Measurements from ENCODE around the gene LRG1.

Gene LRG1

DNA sequence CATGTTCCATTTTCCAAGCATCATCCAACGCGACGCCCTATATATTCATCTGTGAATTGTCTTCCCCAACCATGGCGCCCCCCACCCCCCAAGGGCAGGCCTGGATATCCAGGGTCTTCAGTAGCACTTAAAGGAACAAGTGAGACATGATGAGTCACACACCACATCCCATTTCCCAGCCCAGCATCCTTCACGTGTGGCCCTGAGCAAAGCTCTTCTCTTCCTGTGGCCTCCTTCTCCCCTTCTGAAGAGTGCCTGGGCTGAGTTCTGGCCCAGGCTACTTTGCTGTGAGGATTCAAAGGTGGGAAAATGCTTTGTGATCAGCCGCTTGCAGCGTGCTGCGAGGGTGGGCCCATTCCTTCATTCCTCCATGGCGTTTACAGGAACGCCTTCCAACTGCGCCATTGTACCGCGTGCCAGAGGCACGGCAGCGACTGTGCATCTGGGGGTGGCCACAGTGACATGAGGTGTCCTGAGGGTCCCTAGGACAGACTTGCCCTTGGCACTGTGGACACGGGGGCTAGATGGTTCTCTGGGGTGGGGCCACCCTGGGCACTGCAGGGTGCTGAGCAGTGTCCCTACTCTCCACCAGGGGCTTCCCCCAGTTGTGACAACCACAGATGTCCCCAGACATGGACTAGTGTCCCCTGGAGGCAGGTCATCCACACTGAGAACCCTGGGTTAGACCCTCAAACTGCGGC is 33.2 kb downstream of the LRG1 start:
- FAIRE-seq: no peak

DNA sequence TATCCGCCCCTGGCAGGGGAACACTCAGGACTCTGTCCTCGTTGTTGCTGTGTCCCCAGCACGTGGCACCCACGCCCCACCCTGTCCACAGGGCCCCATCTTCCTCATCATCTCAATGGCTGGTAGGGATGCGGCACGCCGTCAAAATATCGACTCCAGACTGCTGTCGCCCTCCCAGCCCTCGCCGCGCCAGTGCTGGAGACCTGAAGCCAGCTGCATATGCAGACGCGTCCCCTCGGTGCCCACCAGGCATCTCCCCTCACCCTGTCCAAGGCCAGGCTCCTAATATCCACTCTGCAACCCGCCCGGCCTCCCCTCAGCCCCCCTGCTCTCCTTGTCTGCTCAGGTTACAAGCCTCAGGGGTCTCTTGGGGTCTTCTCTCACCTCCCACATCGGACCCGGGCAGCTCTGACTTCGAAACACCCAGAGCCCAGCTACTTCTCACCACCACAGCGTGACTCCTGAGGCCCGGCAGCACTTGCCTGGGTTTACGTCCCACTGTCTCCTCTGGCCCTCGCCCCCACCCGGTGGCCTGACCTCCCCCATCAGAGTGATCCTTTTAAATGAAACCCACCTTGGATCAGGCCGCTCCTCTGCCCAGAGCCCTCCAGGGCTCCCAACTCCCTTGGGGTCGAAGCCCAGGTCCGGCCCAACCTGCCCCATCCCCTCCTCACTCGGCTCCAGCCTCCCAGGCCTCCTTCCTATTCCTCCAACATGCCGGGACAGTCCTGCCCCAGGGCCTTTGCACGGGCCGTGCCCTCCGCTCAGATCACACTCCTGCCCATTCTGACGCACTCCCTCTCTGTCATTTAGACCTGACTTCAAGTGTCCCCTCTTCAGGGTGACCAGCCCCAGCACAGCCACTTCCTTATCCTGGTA is 34.0 kb downstream of the LRG1 start:
- no peak for FAIRE-seq

DNA sequence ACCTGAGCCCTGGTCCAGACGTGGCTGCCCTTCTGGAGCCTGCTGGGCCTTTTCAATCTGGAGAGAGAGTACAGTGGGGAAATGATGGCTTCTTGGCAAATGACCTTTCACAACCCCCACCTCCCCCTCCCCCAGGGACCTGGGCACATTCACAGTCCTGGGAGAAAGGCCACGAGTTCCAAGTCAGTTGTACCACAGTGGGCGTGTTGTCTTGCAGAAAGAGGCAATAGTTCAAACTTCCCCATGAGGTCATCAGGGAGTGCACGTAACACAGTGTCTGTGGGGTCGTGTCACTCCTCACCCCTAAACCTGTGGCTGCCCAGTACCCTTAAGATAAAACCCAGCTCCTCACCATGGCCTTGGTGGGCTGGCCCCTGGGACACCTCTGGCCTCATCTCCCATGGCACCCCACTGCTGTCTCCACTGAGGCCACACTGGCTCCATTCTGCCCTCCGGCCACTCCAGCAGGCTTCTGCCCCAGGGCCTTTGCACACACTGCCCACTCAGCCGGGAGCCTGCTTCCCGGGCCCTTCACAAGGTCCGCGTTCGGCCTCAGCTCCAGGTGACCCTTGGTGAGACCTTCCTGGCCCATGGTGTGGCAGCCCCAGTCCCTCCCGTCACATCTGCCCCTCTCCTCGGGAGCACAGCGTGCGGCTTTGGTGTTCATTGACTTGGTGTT is 34.8 kb downstream of the LRG1 start:
- FAIRE-seq: no peak

DNA sequence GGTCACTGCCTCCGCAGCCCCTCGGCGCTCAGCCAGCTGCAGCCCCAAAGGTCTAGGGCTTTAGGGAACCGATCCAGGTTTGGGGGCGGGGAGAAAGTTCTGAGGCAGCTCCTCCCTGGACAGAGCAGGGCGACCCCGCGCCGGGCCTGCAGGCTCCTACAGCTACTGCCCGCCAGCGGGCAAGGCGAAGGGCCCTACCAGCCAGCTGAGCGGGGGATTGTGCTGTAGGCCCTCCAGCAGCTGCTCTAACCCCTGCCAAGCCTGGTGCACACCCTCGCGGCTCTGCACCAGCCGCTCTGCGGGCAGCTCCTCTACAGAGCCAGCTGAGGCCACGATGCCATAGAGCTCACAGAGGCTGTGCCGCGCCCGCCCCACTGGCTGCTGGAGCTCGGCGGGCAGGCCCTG is 35.5 kb downstream of the LRG1 start:
- no peak for FAIRE-seq

DNA sequence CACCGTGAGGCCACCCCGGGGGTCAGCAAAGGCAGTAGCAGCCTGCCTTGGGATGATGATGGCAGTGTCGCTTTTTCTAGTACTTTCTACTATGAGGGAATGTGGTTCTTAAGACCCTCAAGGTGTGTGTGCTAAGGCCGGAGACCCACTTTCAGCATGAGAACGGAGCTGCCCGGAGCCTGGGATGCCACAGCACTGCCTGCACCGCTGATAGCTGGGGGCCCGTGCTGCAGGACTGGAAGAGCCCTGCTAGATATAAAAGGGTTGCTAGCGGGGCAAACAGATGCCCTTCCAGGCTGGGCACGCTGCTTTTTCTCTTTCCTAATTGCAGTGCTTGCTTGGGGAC is 36.0 kb downstream of the LRG1 start:
- no peak for FAIRE-seq

DNA sequence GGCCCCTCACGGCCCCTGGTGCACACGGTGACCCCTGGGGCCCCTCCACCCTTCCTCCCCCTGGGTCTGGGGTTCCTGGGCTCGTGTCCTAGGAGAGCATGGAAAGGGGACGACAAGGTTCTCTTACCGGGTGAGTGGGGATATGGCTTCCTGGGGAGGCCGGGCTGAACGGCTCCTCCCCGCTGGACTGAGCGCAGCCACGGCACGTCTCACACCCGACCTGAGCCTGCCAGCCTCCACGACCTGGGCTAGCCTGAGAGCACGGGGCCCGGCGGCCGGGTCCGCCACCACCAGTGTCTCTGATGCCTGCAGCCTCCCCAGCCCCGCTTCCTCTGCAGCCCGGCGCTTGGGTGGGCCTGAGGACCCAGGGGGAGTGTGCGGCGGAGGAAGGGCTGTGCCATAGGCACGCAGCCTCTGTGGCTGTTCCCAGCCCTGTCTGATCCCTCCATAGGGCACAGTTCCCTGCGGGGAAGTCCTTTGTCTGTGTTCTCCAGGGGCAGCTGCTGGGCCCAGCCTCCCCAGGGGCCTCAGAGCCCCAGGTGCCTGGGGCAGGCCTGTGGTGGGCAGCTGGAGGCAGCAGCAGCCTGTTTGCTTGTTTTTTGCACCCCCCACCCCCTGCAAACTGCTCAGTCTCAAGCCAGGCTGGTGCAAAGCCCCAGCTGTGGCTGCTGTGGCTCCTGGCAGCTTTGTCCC is 36.6 kb downstream of the LRG1 start:
- no peak for FAIRE-seq

DNA sequence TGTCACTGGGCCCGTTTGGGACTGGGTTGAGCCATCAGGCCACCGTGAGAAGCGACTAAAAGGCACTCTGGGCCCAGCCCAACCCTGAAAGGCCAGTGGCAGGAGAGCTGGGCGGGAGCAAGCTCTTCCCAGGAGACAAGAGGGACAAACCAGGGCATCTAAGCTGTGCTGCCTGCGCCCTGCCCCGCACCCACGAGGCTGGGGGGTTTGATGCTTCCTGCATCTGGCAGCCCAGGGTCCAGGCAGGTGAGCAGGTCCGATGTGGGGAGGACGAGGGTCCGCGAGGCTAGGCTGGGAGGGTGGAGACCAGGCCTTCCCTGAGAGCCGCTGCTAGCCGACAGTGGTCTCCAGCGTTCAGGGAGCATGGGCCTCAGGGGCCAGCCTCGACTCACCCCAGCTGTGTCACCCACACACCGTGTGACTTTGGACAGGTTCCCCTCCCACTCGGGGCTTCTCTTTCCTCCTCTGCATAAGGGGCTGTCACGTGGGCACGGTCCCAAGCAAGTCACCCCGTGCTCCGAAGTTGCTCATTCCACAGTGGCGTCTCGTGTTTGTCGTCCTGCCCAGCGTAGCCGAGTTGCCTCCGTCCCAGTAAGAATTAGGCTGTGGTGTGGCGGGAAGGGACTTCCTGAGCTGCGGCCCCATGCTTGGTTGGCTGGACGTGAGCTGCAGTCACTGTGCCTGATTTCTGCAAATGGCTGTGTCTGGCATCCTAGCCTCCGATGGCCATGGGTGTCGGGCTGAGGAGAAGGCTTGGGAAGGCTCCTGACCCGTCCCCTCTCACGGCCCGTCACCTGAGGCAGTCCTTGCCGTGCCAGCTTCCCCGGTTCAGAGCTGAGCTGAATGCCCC is 37.3 kb downstream of the LRG1 start:
- no peak for FAIRE-seq

DNA sequence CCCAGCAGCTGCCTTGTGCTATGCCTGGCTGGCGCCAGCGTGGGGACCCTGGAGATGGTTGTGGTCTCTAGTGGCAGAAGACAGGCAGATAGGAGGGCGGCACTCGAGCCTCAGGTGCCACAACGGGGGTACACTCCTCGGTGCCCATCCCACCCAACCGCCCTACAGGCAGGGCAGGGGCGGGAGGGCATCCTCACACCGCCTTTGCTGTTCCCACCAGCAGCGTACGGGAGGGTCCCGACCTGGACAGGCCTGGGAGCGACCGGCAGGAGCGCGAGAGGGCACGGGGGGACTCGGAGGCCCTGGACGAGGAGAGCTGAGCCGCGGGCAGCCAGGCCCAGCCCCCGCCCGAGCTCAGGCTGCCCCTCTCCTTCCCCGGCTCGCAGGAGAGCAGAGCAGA is 38.1 kb downstream of the LRG1 start:
- FAIRE-seq: no peak

DNA sequence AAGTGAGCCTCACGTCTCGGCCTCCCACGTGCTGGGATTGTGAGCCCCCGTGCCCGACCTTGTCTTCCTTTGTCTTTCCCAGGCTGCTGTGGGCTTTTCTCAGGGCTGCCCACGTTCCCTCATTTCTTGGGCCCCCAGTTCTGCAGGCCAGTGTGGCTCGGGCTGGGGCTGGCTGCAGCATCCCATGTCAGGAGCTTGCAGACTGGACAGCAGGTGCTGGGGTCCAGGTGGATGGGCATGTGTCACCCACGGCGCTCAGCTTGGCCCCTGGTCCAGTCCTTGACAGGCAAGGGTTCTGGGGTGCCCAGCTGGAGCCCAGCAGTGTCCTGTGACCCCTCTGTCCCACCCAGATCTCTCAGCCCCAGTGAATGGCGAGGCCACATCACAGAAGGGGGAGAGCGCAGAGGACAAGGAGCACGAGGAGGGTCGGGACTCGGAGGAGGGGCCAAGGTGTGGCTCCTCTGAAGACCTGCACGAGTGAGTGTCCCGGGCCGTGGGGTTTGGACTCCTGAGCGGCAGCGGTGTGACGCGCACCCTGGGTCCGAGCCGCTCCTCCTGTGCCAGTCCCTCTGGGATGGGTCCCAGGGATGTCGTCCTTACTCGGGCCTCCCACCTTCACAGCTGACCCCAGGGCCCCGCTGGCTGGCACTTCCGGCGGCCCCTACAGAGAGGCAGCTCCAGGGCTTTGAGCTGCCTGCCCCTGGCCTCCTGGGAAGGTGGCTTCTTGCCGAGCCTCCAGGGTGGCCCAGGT is 38.8 kb downstream of the LRG1 start:
- FAIRE-seq: no peak

DNA sequence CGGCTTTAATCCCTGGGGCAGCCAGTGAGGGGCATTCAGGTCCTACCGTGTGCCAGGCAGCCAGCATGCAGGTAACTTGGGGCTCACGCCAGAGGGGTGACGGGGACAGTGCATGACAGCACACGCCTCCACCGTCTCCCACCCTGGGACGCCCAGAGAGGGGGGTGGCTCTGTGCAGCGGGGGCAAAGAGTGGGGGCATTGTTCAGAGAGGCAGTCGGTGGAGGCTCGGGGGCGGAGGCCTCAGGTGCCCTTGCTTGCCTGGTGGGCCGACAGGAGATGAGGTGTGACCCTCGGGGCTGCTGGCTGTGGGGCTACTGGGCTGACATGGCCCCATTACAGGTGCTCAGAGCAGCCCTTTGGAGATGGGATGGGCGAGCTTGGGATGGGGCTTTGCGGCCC is 40.0 kb downstream of the LRG1 start:
- no peak for FAIRE-seq

DNA sequence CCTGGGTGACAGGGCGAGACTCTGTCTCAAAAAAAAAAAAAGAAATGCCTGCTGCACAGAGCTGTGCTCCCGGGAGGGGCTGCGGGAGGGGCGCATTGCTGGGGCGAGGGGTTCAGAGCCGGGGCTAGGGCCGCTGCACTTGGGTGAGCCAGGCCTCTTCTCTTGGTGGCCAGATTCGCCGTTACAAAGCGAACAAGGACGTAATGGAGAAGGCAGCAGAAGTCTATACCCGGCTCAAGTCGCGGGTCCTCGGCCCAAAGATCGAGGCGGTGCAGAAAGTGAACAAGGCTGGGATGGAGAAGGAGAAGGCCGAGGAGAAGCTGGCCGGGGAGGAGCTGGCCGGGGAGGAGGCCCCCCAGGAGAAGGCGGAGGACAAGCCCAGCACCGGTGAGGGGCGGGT is 40.5 kb downstream of the LRG1 start:
- no peak for FAIRE-seq

DNA sequence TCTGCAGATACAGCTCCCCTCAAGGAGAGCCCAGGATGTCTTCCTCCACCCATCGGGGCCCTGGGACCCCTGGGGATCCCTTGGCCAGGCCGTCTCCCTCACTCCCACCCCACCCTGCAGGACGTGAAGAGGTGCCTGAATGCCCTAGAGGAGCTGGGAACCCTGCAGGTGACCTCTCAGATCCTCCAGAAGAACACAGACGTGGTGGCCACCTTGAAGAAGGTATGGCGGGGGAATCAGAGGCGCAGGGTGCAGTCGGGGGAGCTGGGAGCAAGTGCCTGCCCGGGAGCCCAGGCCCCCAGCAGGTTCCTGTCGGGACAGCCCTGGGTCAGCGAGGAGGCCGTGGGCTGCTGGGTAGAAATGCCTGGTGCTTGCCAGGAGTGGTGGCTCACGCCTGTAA is 41.1 kb downstream of the LRG1 start:
- FAIRE-seq: no peak

DNA sequence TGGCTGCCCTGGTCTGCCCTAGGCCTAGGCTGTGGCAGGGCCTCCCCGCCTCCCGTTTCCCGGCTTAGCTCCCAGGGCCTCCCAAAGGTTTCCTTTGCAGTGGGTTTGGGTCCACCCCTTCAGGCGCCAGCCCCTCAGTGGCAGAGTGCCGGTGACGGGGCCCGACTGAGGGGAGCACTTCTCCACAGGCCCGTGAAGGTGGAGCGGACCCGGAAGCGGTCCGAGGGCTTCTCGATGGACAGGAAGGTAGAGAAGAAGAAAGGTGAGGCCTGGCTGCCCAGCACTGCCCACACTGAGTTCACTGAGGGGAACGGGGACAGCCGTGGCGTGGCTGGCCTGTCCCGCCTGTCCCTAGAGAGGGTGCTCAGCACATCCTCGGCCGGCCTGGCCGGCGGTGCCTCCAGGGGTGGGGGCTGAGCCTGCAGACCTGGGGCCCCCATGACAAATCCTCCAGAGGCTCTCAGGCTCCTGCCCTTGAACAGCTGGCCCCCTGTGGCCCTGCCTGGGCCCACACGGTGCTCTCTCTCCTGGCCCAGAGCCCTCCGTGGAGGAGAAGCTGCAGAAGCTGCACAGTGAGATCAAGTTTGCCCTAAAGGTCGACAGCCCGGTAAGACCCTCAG is 42.0 kb downstream of the LRG1 start:
- FAIRE-seq: no peak

DNA sequence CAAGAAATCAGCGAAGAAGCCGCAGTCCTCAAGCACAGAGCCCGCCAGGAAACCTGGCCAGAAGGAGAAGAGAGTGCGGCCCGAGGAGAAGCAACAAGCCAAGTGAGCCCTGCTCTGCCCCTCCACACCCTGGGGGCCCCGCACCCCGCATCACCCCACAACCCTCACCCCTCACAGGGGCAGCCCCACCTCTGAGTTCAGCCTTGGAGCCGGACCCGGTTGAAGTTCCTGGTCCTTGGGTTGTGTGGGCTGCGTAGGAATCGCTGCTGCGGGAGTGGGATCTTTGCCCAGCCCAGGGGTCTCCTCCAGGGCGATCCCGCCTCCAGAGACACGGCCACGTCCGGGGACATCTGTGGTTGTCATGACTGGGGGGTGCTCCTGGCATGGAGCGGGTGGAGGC is 43.5 kb downstream of the LRG1 start:
- FAIRE-seq: no peak

DNA sequence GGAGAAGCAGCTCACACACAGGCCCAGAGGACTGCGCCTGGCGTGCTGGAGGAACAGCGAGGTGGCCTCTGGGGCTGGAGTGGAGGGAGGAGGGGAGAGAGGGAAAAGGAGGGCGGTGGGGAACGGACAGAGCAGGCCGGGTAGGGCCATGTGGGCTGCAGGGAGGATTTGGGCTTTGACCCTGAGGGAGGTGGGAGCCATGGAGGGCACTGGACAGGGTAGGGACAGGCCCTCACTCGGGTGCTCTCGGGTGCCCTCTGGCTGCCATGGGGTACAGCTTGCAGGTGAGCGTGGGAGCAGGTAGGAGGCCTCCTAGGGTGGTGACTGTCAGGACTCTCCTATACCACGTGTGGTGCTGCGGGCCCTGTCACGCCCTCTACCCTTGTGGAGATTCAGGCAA is 44.4 kb downstream of the LRG1 start:
- no peak for FAIRE-seq

DNA sequence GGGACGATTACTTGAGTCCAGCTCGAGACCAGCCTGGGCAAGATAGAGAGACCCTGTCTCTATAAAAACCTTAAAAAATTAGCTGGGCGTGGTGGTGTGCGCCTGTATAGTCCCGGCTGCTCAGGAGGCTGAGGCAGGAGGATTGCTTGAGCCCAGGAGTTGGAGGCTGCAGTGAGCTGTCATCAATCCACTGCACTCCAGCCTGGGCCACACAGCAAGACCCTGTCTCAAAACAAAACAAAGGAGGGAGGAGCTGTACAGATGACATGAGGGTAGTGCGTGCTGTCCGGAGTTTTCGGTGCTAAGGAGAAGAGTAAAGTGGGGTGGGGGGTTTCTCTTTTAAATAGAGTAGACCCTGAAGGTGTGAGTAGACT is 45.2 kb downstream of the LRG1 start:
- no peak for FAIRE-seq

DNA sequence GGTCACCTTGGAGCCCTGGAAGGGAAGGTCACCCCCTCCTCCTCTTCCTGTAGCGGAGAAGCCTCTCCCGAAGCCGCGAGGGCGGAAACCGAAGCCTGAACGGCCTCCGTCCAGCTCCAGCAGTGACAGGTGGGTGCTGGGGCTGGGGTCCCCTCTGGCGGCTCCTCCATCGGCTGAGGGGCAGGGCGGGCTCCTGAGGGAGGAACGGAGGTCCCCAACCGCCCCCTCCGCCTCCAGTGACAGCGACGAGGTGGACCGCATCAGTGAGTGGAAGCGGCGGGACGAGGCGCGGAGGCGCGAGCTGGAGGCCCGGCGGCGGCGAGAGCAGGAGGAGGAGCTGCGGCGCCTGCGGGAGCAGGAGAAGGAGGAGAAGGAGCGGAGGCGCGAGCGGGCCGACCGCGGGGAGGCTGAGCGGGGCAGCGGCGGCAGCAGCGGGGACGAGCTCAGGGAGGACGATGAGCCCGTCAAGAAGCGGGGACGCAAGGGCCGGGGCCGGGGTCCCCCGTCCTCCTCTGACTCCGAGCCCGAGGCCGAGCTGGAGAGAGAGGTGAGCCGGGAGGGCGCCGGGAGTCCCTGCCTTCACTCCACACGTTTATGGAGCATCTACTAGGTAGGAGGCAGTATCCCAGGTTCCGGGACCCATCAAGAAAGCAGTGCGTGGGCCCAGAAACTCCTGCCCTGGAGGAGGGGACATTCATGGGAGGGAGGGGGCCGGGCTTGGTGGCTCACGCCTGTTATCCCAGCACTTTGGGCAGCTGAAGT is 45.7 kb downstream of the LRG1 start:
- FAIRE-seq: no peak

DNA sequence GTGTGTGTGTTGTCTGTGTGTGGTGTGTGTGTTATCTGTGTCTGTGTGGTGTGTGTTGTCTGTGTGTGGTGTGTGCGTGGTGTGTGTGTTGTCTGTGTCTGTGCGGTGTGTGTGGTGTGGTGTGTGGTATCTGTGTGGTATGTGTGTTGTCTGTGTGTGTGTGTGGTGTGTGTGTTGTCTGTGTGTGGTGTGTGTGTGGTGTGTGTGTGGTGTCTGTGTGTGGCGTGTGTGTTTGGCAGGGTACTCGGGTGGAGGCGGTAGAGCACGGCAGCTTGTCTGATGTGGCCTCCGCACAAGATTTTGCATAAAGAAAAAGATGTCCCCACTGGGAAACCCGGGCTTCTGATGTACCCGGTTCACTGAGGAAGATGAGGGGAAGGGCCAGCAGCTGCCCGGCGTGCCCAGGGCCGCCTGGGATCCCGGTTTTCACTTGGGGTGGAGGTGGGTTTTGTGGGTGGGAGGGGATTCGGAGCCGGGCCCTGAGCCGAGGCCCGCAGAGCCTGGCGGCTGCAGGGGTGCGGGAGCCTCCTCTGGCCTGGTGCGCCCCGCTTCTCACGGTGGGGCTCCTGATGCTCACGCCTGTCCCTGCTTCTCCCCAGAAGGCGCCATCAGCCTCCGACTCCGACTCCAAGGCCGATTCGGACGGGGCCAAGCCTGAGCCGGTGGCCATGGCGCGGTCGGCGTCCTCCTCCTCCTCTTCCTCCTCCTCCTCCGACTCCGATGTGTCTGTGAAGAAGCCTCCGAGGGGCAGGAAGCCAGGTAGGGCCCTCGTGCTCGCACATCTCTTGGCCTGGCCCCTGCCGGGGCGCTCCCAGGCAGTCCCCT is 46.5 kb downstream of the LRG1 start:
- no peak for FAIRE-seq

DNA sequence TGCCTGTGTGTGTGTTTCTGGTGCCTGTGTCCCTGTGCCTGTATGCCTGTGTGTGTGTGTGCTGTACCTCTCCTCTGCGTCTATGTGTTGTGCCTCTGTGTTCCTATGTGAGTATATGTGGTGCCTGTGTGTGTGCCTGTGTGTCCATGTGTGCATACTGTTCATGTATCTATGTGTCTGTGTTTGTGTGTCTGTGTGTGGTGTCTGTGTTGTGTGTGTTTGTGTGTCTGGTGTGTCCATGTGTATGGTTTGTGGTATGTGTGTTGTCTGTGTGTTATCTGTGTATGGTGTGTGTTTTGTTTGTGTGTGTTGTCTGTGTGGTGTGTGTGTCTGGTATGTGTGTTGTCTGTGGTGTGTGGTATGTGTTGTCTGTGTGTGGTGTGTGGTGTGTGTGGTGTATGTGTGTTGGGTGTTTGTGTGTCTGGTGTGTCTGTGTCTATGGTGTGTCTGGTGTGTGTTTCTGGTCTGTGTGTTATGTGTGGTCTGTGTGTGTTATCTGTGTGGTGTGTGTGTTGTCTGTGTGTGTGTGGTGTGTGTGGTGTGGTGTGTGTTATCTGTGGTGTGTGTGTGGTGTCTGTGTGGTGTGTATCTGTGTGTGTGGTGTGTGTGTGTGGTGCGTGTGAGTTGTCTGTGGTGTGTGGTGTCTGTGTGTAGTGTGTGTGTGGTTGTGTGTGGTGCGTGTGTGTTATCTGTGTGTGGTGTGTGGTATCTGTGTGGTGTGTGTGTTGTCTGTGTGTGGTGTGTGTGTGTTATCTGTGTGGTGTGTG is 47.3 kb downstream of the LRG1 start:
- FAIRE-seq: no peak
